ENCODE data around the gene ACVR2B.
A peak's percentile ranks its signal among the peaks of the same experiment; 100 is the strongest.

DNA sequence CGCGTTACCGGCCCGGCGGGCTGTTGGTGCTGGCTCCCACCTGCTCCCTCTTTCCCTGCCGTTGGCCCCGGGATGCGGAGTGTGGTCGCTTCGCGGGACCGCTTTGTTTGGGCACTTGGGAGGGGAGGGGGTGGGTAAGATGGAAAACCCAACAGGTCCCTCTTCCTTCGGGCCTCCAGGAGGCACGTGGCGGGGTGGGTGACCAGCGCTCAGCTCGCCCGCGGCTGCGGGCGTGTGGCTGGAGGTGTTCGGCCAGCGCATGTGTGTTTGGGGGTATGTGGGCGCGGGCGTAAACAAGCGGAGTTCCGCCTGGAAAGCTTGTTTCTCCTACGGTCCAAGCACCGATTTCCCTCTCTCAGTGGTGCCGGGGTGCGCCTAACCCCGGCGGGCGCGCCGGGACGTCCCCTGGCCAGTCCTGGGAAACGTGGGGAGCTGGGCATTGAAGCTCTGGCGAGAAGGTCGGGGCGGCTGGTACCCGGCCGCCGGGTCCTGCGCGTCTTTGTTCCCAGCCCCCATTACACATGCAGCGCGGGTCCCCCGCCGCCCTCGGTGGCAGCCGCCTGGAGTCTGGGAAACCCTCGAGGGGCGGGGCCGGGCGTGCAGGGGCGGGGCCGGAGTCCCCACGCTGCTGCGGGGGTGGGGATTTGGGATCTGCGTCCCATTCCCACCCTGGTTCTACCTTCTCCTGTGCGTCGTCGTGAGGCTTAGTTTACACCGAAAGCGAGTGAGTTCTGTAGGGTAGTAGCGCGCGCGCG, 1.4 kb downstream of the ACVR2B start:
- TF ChIP-seq, protein P1, sequence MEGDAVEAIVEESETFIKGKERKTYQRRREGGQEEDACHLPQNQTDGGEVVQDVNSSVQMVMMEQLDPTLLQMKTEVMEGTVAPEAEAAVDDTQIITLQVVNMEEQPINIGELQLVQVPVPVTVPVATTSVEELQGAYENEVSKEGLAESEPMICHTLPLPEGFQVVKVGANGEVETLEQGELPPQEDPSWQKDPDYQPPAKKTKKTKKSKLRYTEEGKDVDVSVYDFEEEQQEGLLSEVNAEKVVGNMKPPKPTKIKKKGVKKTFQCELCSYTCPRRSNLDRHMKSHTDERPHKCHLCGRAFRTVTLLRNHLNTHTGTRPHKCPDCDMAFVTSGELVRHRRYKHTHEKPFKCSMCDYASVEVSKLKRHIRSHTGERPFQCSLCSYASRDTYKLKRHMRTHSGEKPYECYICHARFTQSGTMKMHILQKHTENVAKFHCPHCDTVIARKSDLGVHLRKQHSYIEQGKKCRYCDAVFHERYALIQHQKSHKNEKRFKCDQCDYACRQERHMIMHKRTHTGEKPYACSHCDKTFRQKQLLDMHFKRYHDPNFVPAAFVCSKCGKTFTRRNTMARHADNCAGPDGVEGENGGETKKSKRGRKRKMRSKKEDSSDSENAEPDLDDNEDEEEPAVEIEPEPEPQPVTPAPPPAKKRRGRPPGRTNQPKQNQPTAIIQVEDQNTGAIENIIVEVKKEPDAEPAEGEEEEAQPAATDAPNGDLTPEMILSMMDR (IDR thresholded peaks at IDR 0.05), result no peak
- TF ChIP-seq POLR2A (IDR thresholded peaks at IDR 0.05), result peak; percentile 14 to 31
